BLaER1 treated with 17β-estradiol and CSF1 and Interleukin-3, amounts not matched to agents 10 nM and 100 nM (cell line): ENCODE data around the gene IVL.

ENCODE experiments used
- H3K27ac ChIP-seq, 11 experiments: shearing (Covaris generic); formaldehyde crosslinking; 2 replicates each; pipeline ENCODE4 v1.8.1; 2022
- H3K27me3 ChIP-seq, 11 experiments: shearing (Covaris generic); formaldehyde crosslinking; 2 replicates each; pipeline ENCODE4 v1.8.1; 2022
- H3K36me3 ChIP-seq, 11 experiments: shearing (Covaris generic); formaldehyde crosslinking; 2 replicates each; pipeline ENCODE4 v1.8.1; 2022
- H3K4me1 ChIP-seq, 10 experiments: shearing (Covaris generic); formaldehyde crosslinking; 2 replicates each; pipeline ENCODE4 v1.8.1; 2022
- H3K4me2 ChIP-seq, 11 experiments: shearing (Covaris generic); formaldehyde crosslinking; 2 replicates each; pipeline ENCODE4 v1.8.1; 2022
- H3K4me3 ChIP-seq, 10 experiments: shearing (Covaris generic); formaldehyde crosslinking; 2 replicates each; pipeline ENCODE4 v1.8.1; 2022
- H3K9ac ChIP-seq, 11 experiments: shearing (Covaris generic); formaldehyde crosslinking; 2 replicates each; pipeline ENCODE4 v1.8.1; 2022
- H3K9me3 ChIP-seq, 11 experiments: shearing (Covaris generic); formaldehyde crosslinking; replicated peaks in 1 of 11; 2 replicates each; pipeline ENCODE4 v1.8.1; 2022
- H4K20me1 ChIP-seq, 11 experiments: shearing (Covaris generic); formaldehyde crosslinking; 2 replicates each; pipeline ENCODE4 v1.8.1; 2022
- Cebpa-rat ChIP-seq, 11 experiments: shearing (Covaris generic); IDR thresholded peaks; 2 replicates each; pipeline ENCODE4 v1.8.1; 2022

The IVL gene

DNA sequence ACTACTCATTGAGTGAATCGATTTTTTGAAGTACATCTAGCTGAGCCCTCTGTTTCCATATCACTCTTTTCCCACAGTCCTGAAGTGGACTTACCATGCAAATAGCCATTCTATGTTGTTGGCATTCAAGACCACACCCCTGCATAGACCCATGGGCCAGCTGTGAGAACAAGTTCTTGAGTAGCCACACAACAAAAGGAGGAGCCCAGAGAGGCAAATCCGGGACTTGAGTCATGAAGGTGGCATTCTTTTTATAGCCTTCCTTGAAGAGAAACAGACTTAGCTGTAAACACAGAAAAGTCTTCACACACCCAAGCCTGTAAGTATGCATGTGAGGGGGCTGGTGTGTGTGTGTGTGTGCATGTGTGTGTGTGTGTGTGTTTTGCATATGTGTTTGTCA lies 24.9 kb downstream of the IVL start:
- no peak overlapping the region for H3K4me3 ChIP-seq
- no peak overlapping the region for H3K9ac ChIP-seq
- H3K4me2 ChIP-seq, result no peak overlapping the region
- no peak for TF ChIP-seq Cebpa-rat (IDR thresholded peaks at IDR 0.05)
- no peaks in the 10 kb centered on the region for H4K20me1 ChIP-seq
- H3K36me3 ChIP-seq, result no peaks in the 10 kb centered on the region
- H3K27ac ChIP-seq, result no peak overlapping the region
- H3K27me3 ChIP-seq, result no peaks in the 10 kb centered on the region
- H3K9me3 ChIP-seq, result 0 out of 22 replicates have a peak, but pooled peaks cover 0 to 3% (median 0%) of the 10 kb centered on the region in 11 experiments
- H3K4me1 ChIP-seq, result no peaks in the 10 kb centered on the region

GRCh38 chr1:152940614-152941013 lies 32.3 kb downstream of the IVL start:
- no peak for TF ChIP-seq Cebpa-rat (IDR thresholded peaks at IDR 0.05)
- Histone ChIP-seq H3K27ac (no peak overlapping the region), H3K27me3 (no peaks in the 10 kb centered on the region), H3K4me1 (no peaks in the 10 kb centered on the region), H3K9ac (no peak overlapping the region), H4K20me1 (no peaks in the 10 kb centered on the region), H3K4me3 (no peak overlapping the region), H3K36me3 (no peaks in the 10 kb centered on the region), H3K9me3 (no peaks in the 10 kb centered on the region), H3K4me2 (no peak overlapping the region)

DNA sequence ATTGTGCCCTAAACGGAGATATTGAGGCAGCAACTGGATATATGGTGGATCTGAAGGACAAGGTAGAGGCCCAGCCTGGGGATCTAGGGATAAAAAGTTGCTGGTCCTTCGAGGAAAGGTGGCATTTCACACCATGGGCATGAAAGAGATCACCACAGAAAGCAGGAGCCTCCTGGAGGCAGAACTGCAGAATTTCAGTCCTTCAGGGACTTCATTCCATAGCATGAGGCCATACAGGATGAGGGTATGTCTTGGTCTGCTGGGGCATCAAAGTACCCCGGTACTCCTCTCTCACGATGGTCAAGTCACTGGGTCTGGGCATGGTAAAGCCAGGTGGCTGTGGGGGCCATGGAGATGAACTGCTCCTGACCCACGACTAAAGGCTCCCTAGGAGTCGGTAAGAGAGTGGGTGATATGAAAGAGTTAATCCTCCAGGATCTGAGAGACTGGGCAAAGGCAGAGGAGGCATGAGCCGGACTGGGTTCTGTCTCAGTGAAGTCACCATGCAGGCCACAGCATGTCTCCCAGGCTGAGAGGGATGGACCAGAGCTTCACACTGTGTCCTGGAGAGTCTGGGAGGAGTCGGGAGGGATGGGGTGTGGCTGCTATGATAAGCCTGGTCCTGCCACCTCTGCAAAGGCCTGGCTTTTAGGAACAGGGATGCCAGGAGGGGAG lies 32.8 kb downstream of the IVL start:
- no peak overlapping the region for H3K27ac ChIP-seq
- H3K4me2 ChIP-seq, result no peak overlapping the region
- H3K27me3 ChIP-seq, result no peaks in the 10 kb centered on the region
- no peaks in the 10 kb centered on the region for H3K9me3 ChIP-seq
- H4K20me1 ChIP-seq, result no peaks in the 10 kb centered on the region
- no peak for TF ChIP-seq Cebpa-rat (IDR thresholded peaks at IDR 0.05)
- no peaks in the 10 kb centered on the region for H3K4me1 ChIP-seq
- no peaks in the 10 kb centered on the region for H3K36me3 ChIP-seq
- H3K4me3 ChIP-seq, result no peak overlapping the region
- no peak overlapping the region for H3K9ac ChIP-seq

GRCh38 chr1:152942161-152942560 lies 33.8 kb downstream of the IVL start:
- no peak overlapping the region for H3K27ac ChIP-seq
- no peak overlapping the region for H3K9ac ChIP-seq
- no peaks in the 10 kb centered on the region for H3K4me1 ChIP-seq
- no peaks in the 10 kb centered on the region for H3K9me3 ChIP-seq
- H3K4me2 ChIP-seq, result no peak overlapping the region
- no peaks in the 10 kb centered on the region for H3K36me3 ChIP-seq
- no peaks in the 10 kb centered on the region for H3K27me3 ChIP-seq
- TF ChIP-seq Cebpa-rat (IDR thresholded peaks at IDR 0.05), result no peak
- H3K4me3 ChIP-seq, result no peak overlapping the region
- H4K20me1 ChIP-seq, result no peaks in the 10 kb centered on the region

DNA sequence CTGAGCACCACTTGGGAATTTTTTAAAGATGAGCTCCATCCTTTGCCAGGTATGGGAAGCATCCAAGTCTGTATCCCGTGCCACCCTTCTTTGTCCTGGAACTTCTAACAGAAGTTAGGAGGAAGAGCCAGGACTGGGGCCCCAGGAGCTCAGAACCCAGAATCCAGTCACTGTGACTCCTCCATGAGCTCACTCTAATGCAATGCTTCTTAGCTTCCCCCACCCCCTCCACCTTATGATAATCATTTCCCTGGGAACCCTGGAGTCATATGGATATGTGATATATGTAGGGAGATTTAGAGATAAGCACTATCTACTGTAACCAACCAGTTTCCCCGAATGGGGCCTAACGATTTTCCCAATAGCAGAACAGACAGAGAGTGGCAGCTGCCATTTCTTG lies 37.9 kb downstream of the IVL start:
- Histone ChIP-seq H3K36me3 (no peaks in the 10 kb centered on the region), H3K4me3 (no peak overlapping the region), H3K9me3 (no peaks in the 10 kb centered on the region), H3K27ac (no peak overlapping the region), H3K27me3 (no peaks in the 10 kb centered on the region), H4K20me1 (no peaks in the 10 kb centered on the region), H3K9ac (no peak overlapping the region), H3K4me1 (no peaks in the 10 kb centered on the region), H3K4me2 (no peak overlapping the region)
- TF ChIP-seq Cebpa-rat (IDR thresholded peaks at IDR 0.05), result no peak

- Histone ChIP-seq H3K27me3 (no peaks in the 10 kb centered on the region), H3K9me3 (no peaks in the 10 kb centered on the region), H3K4me2 (no peak within 1 kb of the TSS), H4K20me1 (no peaks in the 10 kb centered on the region), H3K4me3 (no peak within 1 kb of the TSS), H3K27ac (no peak within 1 kb of the TSS), H3K4me1 (no peaks in the 10 kb centered on the region), H3K36me3 (no peaks in the 10 kb centered on the region), H3K9ac (no peak within 1 kb of the TSS)
- no peak for TF ChIP-seq Cebpa-rat (IDR thresholded peaks at IDR 0.05)
These were observed 38.4 kb downstream of the IVL start, which contains the start of gene SPRR5 for GRCh38 chr1:152946651-152947256. Gene SPRR5, plus strand, starts transcription at chr1:152947206. Its CDS starts 1,349 bp downstream, at chr1:152948555.

DNA sequence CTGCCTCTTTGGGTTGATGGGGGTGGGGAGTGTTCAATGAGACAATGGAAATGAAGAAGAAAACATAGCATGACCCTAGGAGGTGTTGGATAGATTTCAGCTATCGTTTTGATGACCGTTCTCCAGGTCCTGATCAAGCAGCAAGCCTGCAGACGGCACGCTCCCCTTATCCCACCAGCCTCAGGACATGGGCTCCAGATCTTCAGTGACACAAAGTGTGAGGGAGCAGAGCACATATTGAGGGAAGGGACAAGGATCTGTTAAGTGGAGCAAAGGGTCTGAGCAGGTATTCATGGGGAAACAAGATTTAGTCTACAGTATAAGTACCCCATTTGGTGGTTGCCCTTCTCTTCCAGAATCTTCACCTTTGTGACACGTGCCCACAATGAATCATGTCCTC lies 43.4 kb downstream of the IVL start:
- Histone ChIP-seq H3K9me3 (no peaks in the 10 kb centered on the region), H3K9ac (no peak overlapping the region), H3K4me3 (no peak overlapping the region), H4K20me1 (no peaks in the 10 kb centered on the region), H3K4me2 (no peak overlapping the region), H3K27me3 (no peaks in the 10 kb centered on the region), H3K36me3 (no peaks in the 10 kb centered on the region), H3K27ac (no peak overlapping the region), H3K4me1 (no peaks in the 10 kb centered on the region)
- TF ChIP-seq Cebpa-rat (IDR thresholded peaks at IDR 0.05), result no peak

GRCh38 chr1:152953761-152954160 lies 45.4 kb downstream of the IVL start:
- no peak overlapping the region for H3K27ac ChIP-seq
- TF ChIP-seq Cebpa-rat (IDR thresholded peaks at IDR 0.05), result no peak
- no peaks in the 10 kb centered on the region for H3K36me3 ChIP-seq
- no peaks in the 10 kb centered on the region for H3K27me3 ChIP-seq
- no peaks in the 10 kb centered on the region for H4K20me1 ChIP-seq
- H3K4me3 ChIP-seq, result no peak overlapping the region
- peaks cover 0 to 6% (median 0%) of the 10 kb centered on the region in 10 experiments; a peak in 5 of 20 replicates for H3K4me1 ChIP-seq
- H3K9ac ChIP-seq, result no peak overlapping the region
- no peak overlapping the region for H3K4me2 ChIP-seq
- peaks cover 0 to 12% (median 5%) of the 10 kb centered on the region in 11 experiments; a peak in 7 of 22 replicates for H3K9me3 ChIP-seq

- H3K27me3 ChIP-seq, result no peaks in the 10 kb centered on the region
- no peak for TF ChIP-seq Cebpa-rat (IDR thresholded peaks at IDR 0.05)
- H3K27ac ChIP-seq, result no peak overlapping the region
- H3K4me3 ChIP-seq, result no peak overlapping the region
- no peak overlapping the region for H3K9ac ChIP-seq
- peaks cover 0 to 13% (median 3%) of the 10 kb centered on the region in 10 experiments; a peak in 13 of 20 replicates for H3K4me1 ChIP-seq
- H3K36me3 ChIP-seq, result no peaks in the 10 kb centered on the region
- no peaks in the 10 kb centered on the region for H4K20me1 ChIP-seq
- H3K9me3 ChIP-seq, result peaks cover 0 to 12% (median 5%) of the 10 kb centered on the region in 11 experiments; a peak in 7 of 22 replicates
- H3K4me2 ChIP-seq, result no peak overlapping the region
These were observed 46.1 kb downstream of the IVL start for GRCh38 chr1:152954436-152954835.

DNA sequence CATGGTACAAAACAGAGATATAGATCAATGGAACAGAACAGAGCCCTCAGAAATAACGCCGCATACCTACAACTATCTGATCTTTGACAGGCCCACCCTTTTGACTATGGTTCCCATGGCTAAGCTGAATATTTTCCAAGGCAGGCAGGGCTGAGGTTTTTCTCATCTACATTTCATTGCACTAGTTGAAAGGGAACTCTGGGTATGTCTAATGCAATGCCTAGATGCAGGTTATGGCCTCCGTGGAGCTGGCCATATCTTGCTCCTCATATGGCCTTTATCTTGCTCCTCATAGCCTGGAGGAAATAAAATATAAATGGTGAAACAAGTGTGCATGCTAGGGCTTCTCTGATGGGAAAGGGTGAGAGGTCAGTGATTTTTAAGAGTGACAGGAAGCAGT lies 49.2 kb downstream of the IVL start:
- Histone ChIP-seq H3K4me1 (peaks cover 16 to 44% (median 34%) of the 10 kb centered on the region in 10 experiments), H3K9me3 (peaks cover 0 to 12% (median 5%) of the 10 kb centered on the region in 11 experiments; a peak in 7 of 22 replicates), H4K20me1 (no peaks in the 10 kb centered on the region), H3K36me3 (no peaks in the 10 kb centered on the region), H3K27ac (no peak overlapping the region), H3K27me3 (peaks cover 0 to 14% (median 0%) of the 10 kb centered on the region in 11 experiments; a peak in 3 of 22 replicates), H3K9ac (no peak overlapping the region), H3K4me3 (no peak overlapping the region), H3K4me2 (no peak overlapping the region)
- TF ChIP-seq Cebpa-rat (IDR thresholded peaks at IDR 0.05), result no peak
